ENCODE measurements around the gene MFSD2B. TPM values are rescaled to one million over a fixed set of nuclear protein-coding genes. Genes with fewer than 3 reads are reported as not detected.

Gene MFSD2B
- total RNA-seq, 1 experiment from 2014 or later, result 0.39 TPM

GRCh38 chr2:24017711-24018110, 7.8 kb downstream of the MFSD2B start:
- Histone ChIP-seq H3K36me3 (ENCODE audit: control insufficient read depth in 1 of 2, insufficient read depth in 2 of 2, low read length in 2 of 2) (no peaks in the 10 kb centered on the region), H2AFZ (ENCODE audit: low read depth, low read length, poor library complexity, severe bottlenecking) (no peak overlapping the region), H3K4me2 (ENCODE audit: low read length) (no peak overlapping the region), H3K4me3 (replicated peaks in 1 of 2; ENCODE audit: low read depth in 1 of 2, low read length in 2 of 2) (no peak overlapping the region), H3K4me1 (ENCODE audit: control insufficient read depth in 1 of 2, insufficient read depth in 2 of 2, low read length in 2 of 2) (peaks cover 10 to 23% of the 10 kb centered on the region in 2 experiments), H3K9me3 (ENCODE audit: control insufficient read depth in 1 of 2, insufficient read depth in 1 of 2, low read depth in 1 of 2, low read length in 2 of 2) (no peaks in the 10 kb centered on the region), H3K9ac (ENCODE audit: low read length) (no peak overlapping the region), H3K79me2 (ENCODE audit: insufficient read depth, low read length) (no peaks in the 10 kb centered on the region), H3K27me3 (ENCODE audit: insufficient read depth, low read length) (no peaks in the 10 kb centered on the region), H4K20me1 (ENCODE audit: insufficient read depth) (no peaks in the 10 kb centered on the region), H3K27ac (ENCODE audit: low read depth, low read length) (no peak overlapping the region), H3K9me2 (ENCODE audit: insufficient read depth) (no peaks in the 10 kb centered on the region)
- ChIA-PET POLR2A (no interaction called here), RAD21 (ENCODE audit: low non-redundant PET in 1 of 2, low total read pairs in 2 of 2, uncharacterized antibody in 2 of 2, unreplicated experiment in 2 of 2) (no interaction called here), CTCF (no interaction called here)
- BruUV-seq (replicated peaks), result no TSS peak
- ATAC-seq (no peak), DNase-seq (ENCODE audit: low read depth, low spot score) (no peak)
- intact Hi-C loops (cut with micrococcal nuclease), result no loop called here
- no peak for TF ChIP-seq CTCF (IDR thresholded peaks at IDR 0.05 in 2 of 3, conservative IDR thresholded peaks at IDR 0.05 in 1 of 3; ENCODE audit: borderline replicate concordance in 1 of 3, insufficient read depth in 1 of 3, low read depth in 2 of 3, low read length in 2 of 3)
- no peak for TF ChIP-seq YY1 (IDR thresholded peaks at IDR 0.05; ENCODE audit: extremely low read depth, insufficient replicate concordance, low read depth, low read length)
- no peak for TF ChIP-seq FOSL1 (IDR thresholded peaks at IDR 0.05; ENCODE audit: low read depth)
- no peak for TF ChIP-seq ELF1 (IDR thresholded peaks at IDR 0.05; ENCODE audit: borderline replicate concordance, low read depth)
- no peak for TF ChIP-seq ZFX (IDR thresholded peaks at IDR 0.05)
- TF ChIP-seq CEBPB (IDR thresholded peaks at IDR 0.05; ENCODE audit: low read depth), result no peak
- no peak for TF ChIP-seq SRF (IDR thresholded peaks at IDR 0.05; ENCODE audit: low read depth)
- no peak for TF ChIP-seq ZBTB33 (IDR thresholded peaks at IDR 0.05; ENCODE audit: extremely low read depth, insufficient replicate concordance, low read length)

Data from HCT116 (cell line).